Epidermal melanocyte (primary cell): ENCODE measurements around the gene GALR1.

Experiments
- DNase-seq: peaks from one replicate; pipeline ENCODE4 v3.0.0; 2011; ENCODE audit warnings: low spot score; ENCODE audit not compliant: insufficient read length

GALR1 gene

GRCh38 chr18:77320971-77321559 is 71.4 kb downstream of the GALR1 start:
- DNase-seq = no peak

DNA sequence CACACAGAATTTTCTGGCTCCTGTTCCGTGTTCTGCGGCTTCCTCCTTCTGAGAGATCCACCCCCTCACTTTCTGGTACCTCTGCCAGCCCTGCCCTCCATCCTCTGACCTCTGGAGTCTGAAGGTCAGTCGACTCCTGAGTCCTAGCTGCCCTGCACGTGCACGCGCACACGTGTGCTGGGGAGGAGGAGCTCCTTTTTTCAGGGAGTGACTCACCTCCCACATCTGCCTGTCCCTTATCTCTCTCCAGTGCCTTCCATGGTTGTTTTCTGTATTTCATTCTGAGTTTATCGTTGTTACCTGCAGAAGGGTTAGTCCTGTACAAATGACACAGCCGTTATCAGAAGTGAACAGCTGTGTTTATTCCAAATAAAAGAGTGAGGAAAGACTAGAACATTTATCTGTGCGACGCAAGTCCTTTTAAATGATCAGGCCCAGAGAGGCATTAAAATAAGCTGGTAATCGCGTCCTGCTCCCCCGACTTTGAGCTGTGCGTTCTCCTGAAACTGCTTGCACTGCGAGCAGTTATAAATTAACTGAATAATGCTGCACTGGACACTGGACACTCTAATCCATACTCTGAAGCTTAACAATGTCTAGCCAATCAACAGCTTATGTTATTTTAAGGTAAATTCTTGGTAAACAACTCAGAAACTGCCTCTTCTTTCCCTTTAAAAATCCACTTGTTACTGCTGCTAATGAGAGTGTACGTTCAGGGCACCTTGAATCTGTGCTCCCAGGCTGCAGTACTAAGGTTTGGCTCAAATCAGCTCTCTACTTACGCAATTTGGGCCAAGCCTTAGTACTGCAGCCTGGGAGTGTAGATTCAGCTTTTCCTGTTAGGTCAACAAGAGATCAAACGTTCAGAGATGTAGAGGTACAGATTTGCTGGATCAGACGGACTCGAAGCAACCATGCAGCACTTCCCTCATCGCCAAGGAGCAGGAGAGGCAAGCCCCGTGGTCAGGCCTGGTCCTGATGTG is 72.5 kb downstream of the GALR1 start:
- no peak for DNase-seq

- DNase-seq = no peak
Observed at GRCh38 chr18:77323640-77324299, 74.1 kb downstream of the GALR1 start.
